Kidney glomerular epithelial cell (primary cell): ENCODE results near the gene NRXN2.

ENCODE experiments used
- DNase-seq: peaks from one replicate; lab custom pipeline; 2025; lab: John Stamatoyannopoulos, UW

NRXN2 gene

GRCh38 chr11:64588701-64589100 is 134.3 kb downstream of the NRXN2 start:
- no peak for DNase-seq

- no peak for DNase-seq
These were observed 136.6 kb downstream of the NRXN2 start for GRCh38 chr11:64586366-64586765.

GRCh38 chr11:64585150-64585549 is 137.8 kb downstream of the NRXN2 start:
- DNase-seq = no peak

GRCh38 chr11:64583296-64584262 is 139.4 kb downstream of the NRXN2 start:
- DNase-seq = no peak

GRCh38 chr11:64582885-64583284 is 140.1 kb downstream of the NRXN2 start:
- no peak for DNase-seq

GRCh38 chr11:64581057-64581523 is 141.9 kb downstream of the NRXN2 start:
- DNase-seq = no peak

- no peak for DNase-seq
These were observed 142.6 kb downstream of the NRXN2 start for GRCh38 chr11:64580412-64580811.

- DNase-seq = no peak
These were observed 145.8 kb downstream of the NRXN2 start for GRCh38 chr11:64577202-64577601.

- DNase-seq = no peak
These were observed 150.9 kb downstream of the NRXN2 start for GRCh38 chr11:64572143-64572542.

- no peak for DNase-seq
These were observed 151.4 kb downstream of the NRXN2 start for GRCh38 chr11:64571410-64572091.

- no peak for DNase-seq
These were observed 152.0 kb downstream of the NRXN2 start for GRCh38 chr11:64571050-64571409.

- DNase-seq = no peak
These were observed 152.7 kb downstream of the NRXN2 start for GRCh38 chr11:64570341-64570740.

- DNase-seq = no peak
These were observed 153.6 kb downstream of the NRXN2 start for GRCh38 chr11:64569300-64569970.

GRCh38 chr11:64568584-64569140 is 154.3 kb downstream of the NRXN2 start:
- DNase-seq = no peak

GRCh38 chr11:64568041-64568571 is 154.9 kb downstream of the NRXN2 start:
- no peak for DNase-seq

- no peak for DNase-seq
These were observed 155.8 kb downstream of the NRXN2 start for GRCh38 chr11:64566915-64567891.

GRCh38 chr11:64566042-64566914 is 156.7 kb downstream of the NRXN2 start:
- DNase-seq = peak; percentile 10

GRCh38 chr11:64564947-64565889 is 157.8 kb downstream of the NRXN2 start:
- no peak for DNase-seq

GRCh38 chr11:64564419-64564818 is 158.6 kb downstream of the NRXN2 start:
- no peak for DNase-seq
